GM12874 (cell line): Measurements from ENCODE around the gene WDR86.

Experiments
- TF ChIP-seq, protein P1 (sequence below): IDR thresholded peaks from 2 replicates; pipeline ENCODE4 v1.5.1; 2011; ENCODE audit warnings: low read depth, mild to moderate bottlenecking, control low read depth, low read length, moderate library complexity; ENCODE audit not compliant: insufficient read depth

Gene WDR86

GRCh38 chr7:151371266-151371665 lies 38.6 kb downstream of the WDR86 start:
- TF ChIP-seq, protein P1, sequence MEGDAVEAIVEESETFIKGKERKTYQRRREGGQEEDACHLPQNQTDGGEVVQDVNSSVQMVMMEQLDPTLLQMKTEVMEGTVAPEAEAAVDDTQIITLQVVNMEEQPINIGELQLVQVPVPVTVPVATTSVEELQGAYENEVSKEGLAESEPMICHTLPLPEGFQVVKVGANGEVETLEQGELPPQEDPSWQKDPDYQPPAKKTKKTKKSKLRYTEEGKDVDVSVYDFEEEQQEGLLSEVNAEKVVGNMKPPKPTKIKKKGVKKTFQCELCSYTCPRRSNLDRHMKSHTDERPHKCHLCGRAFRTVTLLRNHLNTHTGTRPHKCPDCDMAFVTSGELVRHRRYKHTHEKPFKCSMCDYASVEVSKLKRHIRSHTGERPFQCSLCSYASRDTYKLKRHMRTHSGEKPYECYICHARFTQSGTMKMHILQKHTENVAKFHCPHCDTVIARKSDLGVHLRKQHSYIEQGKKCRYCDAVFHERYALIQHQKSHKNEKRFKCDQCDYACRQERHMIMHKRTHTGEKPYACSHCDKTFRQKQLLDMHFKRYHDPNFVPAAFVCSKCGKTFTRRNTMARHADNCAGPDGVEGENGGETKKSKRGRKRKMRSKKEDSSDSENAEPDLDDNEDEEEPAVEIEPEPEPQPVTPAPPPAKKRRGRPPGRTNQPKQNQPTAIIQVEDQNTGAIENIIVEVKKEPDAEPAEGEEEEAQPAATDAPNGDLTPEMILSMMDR, result no peak

GRCh38 chr7:151368136-151368571 lies 41.7 kb downstream of the WDR86 start:
- TF ChIP-seq, protein P1, result peak; percentile 95

GRCh38 chr7:151367284-151367683 lies 42.6 kb downstream of the WDR86 start:
- TF ChIP-seq, protein P1, result no peak

- TF ChIP-seq, protein P1, result no peak
Measured at GRCh38 chr7:151366880-151367222, 43.0 kb downstream of the WDR86 start.

DNA sequence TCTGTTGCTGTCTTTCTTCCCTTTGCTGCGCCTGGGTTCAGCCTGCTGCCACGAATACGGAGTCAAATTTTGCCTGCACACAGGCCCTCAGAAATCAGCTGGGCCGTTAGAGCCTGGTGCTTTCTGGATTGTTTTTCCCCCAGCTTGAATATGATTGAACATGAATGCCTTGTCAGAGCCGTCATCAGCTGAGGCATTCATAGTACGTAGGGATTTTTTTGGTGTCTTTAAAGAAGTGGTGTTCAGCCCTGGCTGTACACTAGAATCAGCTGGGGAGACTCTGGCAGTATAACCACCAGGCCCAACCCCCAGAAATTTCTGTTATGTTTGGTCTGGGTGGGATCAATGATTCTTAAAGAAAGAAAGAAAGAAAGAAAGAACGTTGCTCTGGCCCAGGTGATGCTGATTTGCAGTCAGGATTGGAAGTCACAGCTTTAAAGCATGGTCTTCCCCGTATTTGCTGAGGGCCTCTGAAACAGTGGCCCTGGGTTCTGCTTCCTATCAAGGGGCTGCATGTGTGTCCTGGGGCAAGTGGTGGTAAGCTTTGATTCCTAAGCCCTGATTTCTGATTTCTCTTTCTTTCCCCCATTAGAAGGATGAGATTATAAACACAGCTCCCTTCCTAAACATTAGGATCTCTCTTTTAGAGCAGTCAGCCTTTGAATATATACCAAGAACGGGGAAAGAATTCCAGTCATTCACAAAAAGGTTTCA lies 43.5 kb downstream of the WDR86 start:
- TF ChIP-seq, protein P1, result no peak

- TF ChIP-seq, protein P1, result no peak
Measured at GRCh38 chr7:151363182-151363581, 46.7 kb downstream of the WDR86 start.

DNA sequence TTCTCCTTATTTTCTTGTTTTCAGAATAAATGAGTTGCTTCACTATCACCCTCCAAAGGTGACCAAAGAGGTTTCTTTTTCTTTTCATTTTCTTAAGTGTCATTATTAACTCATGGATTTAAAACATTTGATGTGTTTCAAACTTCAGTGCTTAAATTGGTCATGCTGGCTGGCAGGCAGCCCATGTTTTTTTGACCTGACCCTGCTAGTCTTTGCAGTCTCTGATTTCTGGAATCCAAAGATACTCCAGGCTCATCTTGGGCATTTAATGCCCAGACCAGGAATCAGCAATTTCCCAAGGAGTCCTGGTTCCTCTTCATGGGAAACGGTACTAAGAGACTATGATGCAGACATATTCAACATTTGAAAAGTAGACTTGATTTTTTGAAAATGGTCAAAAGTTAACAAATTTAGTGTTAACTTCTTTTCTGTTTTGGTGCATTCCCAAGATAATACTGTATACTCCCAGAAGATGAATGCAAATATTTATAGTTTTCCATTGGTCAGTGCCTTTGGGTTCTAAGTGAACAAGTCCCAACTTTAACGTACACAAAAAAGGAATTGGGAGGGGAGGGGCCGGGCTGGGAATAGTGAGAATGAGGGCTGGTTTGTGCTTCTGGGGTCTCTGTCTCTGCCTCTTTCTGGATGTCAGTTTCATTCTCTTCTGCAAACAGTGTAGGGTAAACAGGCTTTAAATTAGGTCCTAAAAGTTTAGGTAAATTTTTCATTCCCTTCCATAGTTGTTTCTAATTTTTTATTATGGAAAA lies 48.5 kb downstream of the WDR86 start:
- TF ChIP-seq, protein P1, result no peak
